Measurements from ENCODE around the gene GNG13.

- TF ChIP-seq CTCF (IDR thresholded peaks at IDR 0.05) (no peak), POLR2A (IDR thresholded peaks at IDR 0.05) (no peak)
These were observed 32.1 kb downstream of the GNG13 start for GRCh38 chr16:768428-768827.

Measured in tibial nerve (tissue), 3 donors.